ENCODE data around the gene CD58. TPM values are rescaled to one million over a fixed set of nuclear protein-coding genes. Genes with fewer than 3 reads are reported as not detected.

Gene CD58
- total RNA-seq, 1 donor from 2014 or later: 8.0 TPM

DNA sequence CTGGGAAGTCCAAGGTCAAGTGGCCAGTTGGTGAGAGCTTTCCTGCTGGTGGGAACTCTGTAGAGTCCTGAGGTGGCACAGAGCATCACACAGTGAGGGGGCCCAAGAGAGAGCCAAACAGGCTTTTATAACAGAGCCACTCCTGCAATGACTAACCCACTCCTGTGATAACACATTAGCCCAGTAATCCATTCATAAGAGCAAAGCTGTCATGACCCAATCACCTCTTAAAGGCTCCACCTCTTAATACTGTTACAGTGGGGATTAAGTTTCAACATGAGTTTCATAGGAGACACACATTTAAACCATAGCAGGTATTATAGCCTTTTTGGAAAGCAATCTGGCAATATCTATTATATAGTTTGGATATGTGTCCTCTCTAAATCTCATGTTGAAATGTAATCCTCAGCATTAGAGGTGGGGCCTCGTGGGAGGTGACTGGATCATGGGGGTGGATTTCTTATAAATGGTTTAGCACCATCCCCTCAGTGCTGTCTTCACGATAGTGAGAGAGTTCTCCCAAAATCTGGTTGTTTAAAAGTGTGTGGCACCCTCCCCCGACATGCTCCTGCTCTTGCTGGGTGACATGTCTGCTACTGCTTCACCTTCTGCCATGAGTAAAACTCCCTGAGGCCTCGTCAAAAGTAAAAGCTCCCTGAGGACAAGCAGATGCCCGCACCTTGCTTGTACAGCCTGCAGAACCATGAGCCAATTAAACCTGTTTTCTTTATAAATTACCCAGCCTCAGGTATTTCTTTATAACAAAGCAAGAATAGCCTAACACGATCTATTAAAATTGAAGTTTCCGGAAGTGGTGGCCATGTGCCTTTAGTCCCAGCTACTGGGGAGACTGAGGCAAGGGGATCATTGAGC, 64.5 kb downstream of the CD58 start:
- TF ChIP-seq, protein P1, sequence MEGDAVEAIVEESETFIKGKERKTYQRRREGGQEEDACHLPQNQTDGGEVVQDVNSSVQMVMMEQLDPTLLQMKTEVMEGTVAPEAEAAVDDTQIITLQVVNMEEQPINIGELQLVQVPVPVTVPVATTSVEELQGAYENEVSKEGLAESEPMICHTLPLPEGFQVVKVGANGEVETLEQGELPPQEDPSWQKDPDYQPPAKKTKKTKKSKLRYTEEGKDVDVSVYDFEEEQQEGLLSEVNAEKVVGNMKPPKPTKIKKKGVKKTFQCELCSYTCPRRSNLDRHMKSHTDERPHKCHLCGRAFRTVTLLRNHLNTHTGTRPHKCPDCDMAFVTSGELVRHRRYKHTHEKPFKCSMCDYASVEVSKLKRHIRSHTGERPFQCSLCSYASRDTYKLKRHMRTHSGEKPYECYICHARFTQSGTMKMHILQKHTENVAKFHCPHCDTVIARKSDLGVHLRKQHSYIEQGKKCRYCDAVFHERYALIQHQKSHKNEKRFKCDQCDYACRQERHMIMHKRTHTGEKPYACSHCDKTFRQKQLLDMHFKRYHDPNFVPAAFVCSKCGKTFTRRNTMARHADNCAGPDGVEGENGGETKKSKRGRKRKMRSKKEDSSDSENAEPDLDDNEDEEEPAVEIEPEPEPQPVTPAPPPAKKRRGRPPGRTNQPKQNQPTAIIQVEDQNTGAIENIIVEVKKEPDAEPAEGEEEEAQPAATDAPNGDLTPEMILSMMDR (IDR thresholded peaks at IDR 0.05; ENCODE audit: partially characterized antibody, unreplicated experiment): no peak
- H3K36me3 Mint-ChIP-seq (ENCODE audit: unreplicated experiment): peaks cover 4% of the 10 kb centered on the region
- no peak overlapping the region for H3K27ac Mint-ChIP-seq (ENCODE audit: unreplicated experiment)
- no peaks in the 10 kb centered on the region for H3K4me1 Mint-ChIP-seq (ENCODE audit: low read depth, unreplicated experiment)
- no peak overlapping the region for H3K4me3 Mint-ChIP-seq (ENCODE audit: unreplicated experiment)
- H3K27me3 Mint-ChIP-seq (ENCODE audit: unreplicated experiment): no peaks in the 10 kb centered on the region
- no peak for DNase-seq
- peaks cover 2% of the 10 kb centered on the region for H3K9me3 Mint-ChIP-seq (ENCODE audit: unreplicated experiment)

DNA sequence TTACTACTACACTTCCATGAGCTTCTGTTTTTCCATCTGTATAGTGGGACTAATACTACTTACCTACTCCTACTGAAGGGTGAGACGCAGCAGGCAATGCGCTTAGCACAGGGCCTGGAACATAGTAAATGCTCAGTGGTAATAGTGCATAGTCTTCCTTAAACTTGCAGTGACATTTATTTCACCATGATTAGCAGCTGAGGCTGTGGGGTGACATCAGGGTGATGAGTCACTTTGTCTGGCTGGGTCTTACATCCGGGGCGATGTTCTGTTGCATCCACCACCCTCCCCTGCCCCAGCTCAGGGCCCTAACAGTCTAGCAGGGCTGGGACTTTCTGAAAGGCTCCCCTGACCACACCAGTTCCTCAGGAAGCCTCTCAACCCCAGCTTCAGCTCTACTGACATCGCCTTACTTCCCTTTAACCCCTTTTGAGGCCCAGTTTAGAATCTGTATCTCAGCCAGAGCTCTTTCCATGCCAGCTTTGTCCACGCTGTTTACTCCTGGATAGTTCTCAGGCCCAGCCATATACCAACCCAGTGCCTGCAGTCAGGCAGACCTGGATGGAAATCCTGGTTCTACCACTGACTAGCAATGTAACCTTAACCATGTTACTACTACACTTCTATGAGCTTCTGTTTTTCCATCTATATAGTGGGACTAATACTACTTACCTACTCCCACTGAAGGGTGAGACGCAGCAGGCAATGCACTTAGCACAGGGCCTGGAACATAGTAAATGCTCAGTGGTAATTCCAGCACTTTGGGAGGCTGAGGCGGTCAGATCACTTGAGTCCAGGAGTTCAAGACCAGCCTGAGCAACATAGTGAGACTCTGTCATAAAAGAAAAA, 66.3 kb downstream of the CD58 start:
- H3K4me1 Mint-ChIP-seq (ENCODE audit: low read depth, unreplicated experiment): no peaks in the 10 kb centered on the region
- TF ChIP-seq, protein P1 (IDR thresholded peaks at IDR 0.05; ENCODE audit: partially characterized antibody, unreplicated experiment): no peak
- no peak overlapping the region for H3K4me3 Mint-ChIP-seq (ENCODE audit: unreplicated experiment)
- DNase-seq: no peak
- peaks cover 2% of the 10 kb centered on the region for H3K9me3 Mint-ChIP-seq (ENCODE audit: unreplicated experiment)
- no peaks in the 10 kb centered on the region for H3K36me3 Mint-ChIP-seq (ENCODE audit: unreplicated experiment)
- H3K27me3 Mint-ChIP-seq (ENCODE audit: unreplicated experiment): no peaks in the 10 kb centered on the region
- H3K27ac Mint-ChIP-seq (ENCODE audit: unreplicated experiment): no peak overlapping the region

DNA sequence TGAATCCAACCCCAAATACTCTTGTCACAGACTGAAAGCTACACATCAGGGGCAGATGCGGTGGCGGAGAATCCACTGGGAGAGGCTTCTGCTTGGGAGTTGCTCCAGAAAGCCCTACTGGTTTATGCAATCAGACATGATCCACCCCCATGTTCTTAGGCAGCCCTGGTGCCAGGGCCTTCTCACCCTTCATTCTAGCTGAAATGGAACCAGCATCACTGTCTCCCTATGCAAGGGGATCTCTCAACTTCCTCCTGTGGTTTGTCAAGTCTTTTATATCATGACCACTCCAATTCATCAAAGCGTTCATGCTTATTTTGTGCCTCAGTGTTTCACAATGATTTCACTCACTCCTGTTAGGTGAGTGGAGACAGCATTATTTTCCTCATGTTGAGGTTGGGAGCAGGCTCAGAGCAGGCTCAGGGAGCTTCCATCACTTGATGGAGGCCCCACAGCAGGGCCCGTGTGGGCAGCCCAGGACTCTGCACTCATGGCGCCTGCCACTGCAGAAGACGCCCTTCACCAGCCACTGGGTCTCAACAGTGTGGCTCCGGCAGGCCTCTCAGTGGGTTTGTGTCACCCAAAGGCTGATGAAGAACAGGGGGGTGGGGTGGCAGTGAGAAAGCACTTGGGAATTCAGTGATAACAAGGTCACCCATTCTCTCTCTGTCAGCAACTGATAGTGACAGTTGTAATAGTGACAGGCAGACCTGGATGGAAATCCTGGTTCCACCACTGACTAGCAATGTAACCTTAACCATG, 67.1 kb downstream of the CD58 start:
- H3K9me3 Mint-ChIP-seq (ENCODE audit: unreplicated experiment): peaks cover 2% of the 10 kb centered on the region
- TF ChIP-seq, protein P1 (IDR thresholded peaks at IDR 0.05; ENCODE audit: partially characterized antibody, unreplicated experiment): no peak
- no peak overlapping the region for H3K27ac Mint-ChIP-seq (ENCODE audit: unreplicated experiment)
- H3K36me3 Mint-ChIP-seq (ENCODE audit: unreplicated experiment): no peaks in the 10 kb centered on the region
- no peak overlapping the region for H3K4me3 Mint-ChIP-seq (ENCODE audit: unreplicated experiment)
- no peak for DNase-seq
- no peaks in the 10 kb centered on the region for H3K27me3 Mint-ChIP-seq (ENCODE audit: unreplicated experiment)
- no peaks in the 10 kb centered on the region for H3K4me1 Mint-ChIP-seq (ENCODE audit: low read depth, unreplicated experiment)

DNA sequence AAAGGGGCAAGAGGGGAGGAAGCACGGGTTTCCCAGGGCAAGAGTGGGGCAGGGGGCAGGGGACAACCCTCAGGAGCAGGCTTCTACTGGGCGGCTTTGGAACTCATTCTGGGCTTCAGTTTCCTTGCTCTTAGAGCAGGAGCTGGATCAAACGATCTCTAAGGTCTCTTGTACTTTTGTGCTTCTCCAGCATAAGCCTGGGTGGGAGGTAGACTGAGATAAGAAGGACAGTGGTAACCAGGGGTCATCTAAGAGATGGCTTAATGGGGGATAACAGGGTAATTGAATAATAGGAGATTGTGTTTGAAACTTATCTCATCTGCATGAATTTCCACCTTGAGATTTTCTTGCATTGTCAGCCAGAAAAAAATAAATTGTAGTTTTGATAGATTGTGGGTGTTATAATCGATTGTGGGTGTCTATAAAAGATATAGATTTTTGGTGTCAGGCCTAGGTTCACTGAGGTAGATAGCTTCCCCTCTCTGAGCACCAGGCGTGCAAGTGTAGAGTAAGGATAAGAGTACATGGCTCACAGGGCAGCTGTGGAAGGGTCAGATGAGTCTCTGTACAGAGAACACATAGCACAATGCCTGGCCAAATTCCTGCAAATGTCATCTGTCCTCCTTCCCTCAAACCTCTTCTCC, 68.0 kb downstream of the CD58 start:
- Mint-ChIP-seq H3K9me3 (ENCODE audit: unreplicated experiment) (peaks cover 2% of the 10 kb centered on the region), H3K27ac (ENCODE audit: unreplicated experiment) (no peak overlapping the region), H3K27me3 (ENCODE audit: unreplicated experiment) (peaks cover 1% of the 10 kb centered on the region), H3K4me3 (ENCODE audit: unreplicated experiment) (no peak overlapping the region), H3K36me3 (ENCODE audit: unreplicated experiment) (no peaks in the 10 kb centered on the region), H3K4me1 (ENCODE audit: low read depth, unreplicated experiment) (no peaks in the 10 kb centered on the region)
- DNase-seq: no peak
- TF ChIP-seq, protein P1 (IDR thresholded peaks at IDR 0.05; ENCODE audit: partially characterized antibody, unreplicated experiment): no peak
